Tibial artery (tissue), 4 donors: ENCODE data around the gene RFC4.

ENCODE experiments used
- DNase-seq, 2 donors: peaks; one replicate each; pipeline ENCODE4 v3.0.0-alpha.2; 2019
- H3K27ac ChIP-seq, 2 donors: fragments of 200-600 bp; sonication (generic) in 1 of 2; 1 replicate in 1 of 2; 2 replicates in 1 of 2; pipeline ENCODE4 v1.5.1; 2018 to 2019; ENCODE audit warnings: mild to moderate bottlenecking in 1 of 2
- H3K27me3 ChIP-seq, 2 donors: fragments of 200-600 bp; sonication (generic) in 1 of 2; one replicate each; pipeline versions ENCODE4 v1.5.1 to v1.6.0; 2016 to 2019
- H3K36me3 ChIP-seq, 3 donors: fragments of 200-600 bp; sonication (generic) in 2 of 3; one replicate each; pipeline ENCODE4 v1.5.1; 2016 to 2019; ENCODE audit warnings: mild to moderate bottlenecking in 2 of 3
- H3K4me1 ChIP-seq, 4 donors: fragments of 200-600 bp; sonication (generic) in 2 of 4; 1 replicate in 3 of 4; 2 replicates in 1 of 4; pipeline ENCODE4 v1.5.1; 2016 to 2019
- H3K4me3 ChIP-seq, 2 donors: fragments of 200-600 bp; sonication (generic) in 1 of 2; 1 replicate in 1 of 2; 2 replicates in 1 of 2; pipeline ENCODE4 v1.5.1; 2018 to 2019; ENCODE audit warnings: mild to moderate bottlenecking in 2 of 2
- H3K9me3 ChIP-seq, 3 donors: fragments of 200-600 bp; sonication (generic) in 1 of 3; one replicate each; pipeline ENCODE4 v1.5.1; 2016 to 2019
- CTCF ChIP-seq, 2 experiments: fragments of 200-600 bp in 1 of 2; fragments of 450-650 bp in 1 of 2; IDR thresholded peaks; one replicate each; pipeline ENCODE4 v1.5.1; 2017 to 2019; ENCODE audit warnings: antibody characterized with exemption in 2 of 2, mild to moderate bottlenecking in 1 of 2, moderate library complexity in 1 of 2
- intact Hi-C: fragments of 100-400 bp; cut with DNase I; formaldehyde crosslinking; loops from one replicate; pipeline ENCODE4 v1.15.0; 2023; ENCODE audit warnings: low total_unique reads

Gene RFC4

DNA sequence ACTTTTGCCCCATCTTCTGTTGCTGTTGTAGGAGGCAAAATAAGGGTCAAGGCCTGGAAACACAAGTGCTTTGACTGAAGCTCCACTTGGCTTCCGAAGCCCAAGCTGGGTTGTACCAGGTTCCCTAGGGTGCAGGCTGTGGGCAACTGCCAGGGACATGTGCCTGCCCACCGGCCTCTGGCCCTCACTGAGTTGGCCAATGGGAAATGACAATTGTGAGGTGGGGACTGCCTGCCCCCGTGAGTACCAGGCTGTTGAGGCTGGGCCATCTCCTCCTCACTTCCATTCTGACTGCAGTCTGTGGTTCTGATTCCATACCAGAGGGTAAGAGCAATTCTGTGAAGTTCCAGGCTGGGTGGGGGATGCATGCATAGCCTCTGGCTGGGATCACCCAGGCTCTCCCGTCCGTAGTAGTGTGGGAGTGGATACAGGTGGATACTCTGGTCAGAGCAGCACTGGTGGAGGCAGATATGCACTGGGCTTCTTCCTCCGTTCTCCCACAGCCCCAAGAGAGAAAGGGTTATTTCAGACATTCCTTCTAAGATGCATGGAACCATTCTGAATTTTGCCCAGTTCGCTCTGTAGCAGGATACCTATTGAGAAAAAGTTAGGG, 36.2 kb upstream of the RFC4 start, which contains the start of gene ADIPOQ:
Gene ADIPOQ, plus strand, starts transcription at position 285 of the 613 bp plus-strand sequence. CDS start 10,349 bp downstream, outside the sequence.
- intact Hi-C loops = no loop called here
- H3K36me3 ChIP-seq = no peaks in the 10 kb centered on the region
- no peaks in the 10 kb centered on the region for H3K9me3 ChIP-seq
- H3K4me3 ChIP-seq = no peak within 1 kb of the TSS
- DNase-seq = no peak
- TF ChIP-seq CTCF (IDR thresholded peaks at IDR 0.05) = no peak
- peaks cover 0 to 5% of the 10 kb centered on the region in 2 donors for H3K27me3 ChIP-seq
- H3K27ac ChIP-seq = no peak within 1 kb of the TSS
- peaks cover 0 to 19% (median 4%) of the 10 kb centered on the region in 4 donors for H3K4me1 ChIP-seq

- DNase-seq = no peak
- peaks cover 0 to 5% of the 10 kb centered on the region in 2 donors for H3K27me3 ChIP-seq
- H3K36me3 ChIP-seq = no peaks in the 10 kb centered on the region
- no peak for TF ChIP-seq CTCF (IDR thresholded peaks at IDR 0.05)
- H3K4me3 ChIP-seq = no peak overlapping the region
- H3K9me3 ChIP-seq = no peaks in the 10 kb centered on the region
- H3K4me1 ChIP-seq = peaks cover 0 to 19% (median 4%) of the 10 kb centered on the region in 4 donors
- H3K27ac ChIP-seq = no peak overlapping the region
- intact Hi-C loops = no loop called here
Measured at GRCh38 chr3:186841620-186842019, 35.3 kb upstream of the RFC4 start.

- Histone ChIP-seq H3K4me3 (no peak overlapping the region), H3K4me1 (peaks cover 0 to 19% (median 4%) of the 10 kb centered on the region in 4 donors), H3K36me3 (no peaks in the 10 kb centered on the region), H3K27me3 (peaks cover 0 to 4% of the 10 kb centered on the region in 2 donors), H3K27ac (peak overlapping the region; percentile 55 to 57), H3K9me3 (no peaks in the 10 kb centered on the region)
- TF ChIP-seq CTCF (IDR thresholded peaks at IDR 0.05) = no peak
- peak; percentile 55 to 90 for DNase-seq
- intact Hi-C loops = no loop called here
Measured at GRCh38 chr3:186839874-186840641, 33.8 kb upstream of the RFC4 start.

DNA sequence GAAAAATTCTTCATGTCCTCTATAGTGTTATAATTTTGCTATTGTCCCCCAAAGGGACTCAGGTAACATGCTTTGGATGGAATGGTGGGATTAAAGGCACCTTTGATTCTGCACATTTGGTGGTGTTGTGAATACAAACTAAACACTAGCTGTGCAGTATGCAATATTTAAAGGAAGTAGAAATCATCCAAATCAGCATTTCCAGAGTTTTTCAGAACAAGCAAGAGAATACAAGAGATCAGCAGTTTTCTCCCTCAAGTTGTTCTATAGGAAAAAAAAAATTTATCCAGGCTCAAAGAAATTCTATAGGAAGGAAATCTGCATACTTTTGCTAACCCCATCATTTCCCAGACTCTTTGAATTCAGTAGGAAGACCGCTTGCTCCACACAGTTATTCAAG, 26.0 kb upstream of the RFC4 start:
- peaks cover 0 to 34% of the 10 kb centered on the region in 2 donors for H3K27me3 ChIP-seq
- intact Hi-C loops = no loop called here
- no peaks in the 10 kb centered on the region for H3K9me3 ChIP-seq
- H3K27ac ChIP-seq = no peak overlapping the region
- H3K36me3 ChIP-seq = no peaks in the 10 kb centered on the region
- peaks cover 0 to 6% (median 2%) of the 10 kb centered on the region in 4 donors for H3K4me1 ChIP-seq
- no peak for DNase-seq
- no peak for TF ChIP-seq CTCF (IDR thresholded peaks at IDR 0.05)
- H3K4me3 ChIP-seq = no peak overlapping the region

GRCh38 chr3:186831798-186832197, 25.5 kb upstream of the RFC4 start:
- peaks cover 0 to 34% of the 10 kb centered on the region in 2 donors for H3K27me3 ChIP-seq
- H3K36me3 ChIP-seq = no peaks in the 10 kb centered on the region
- H3K4me3 ChIP-seq = no peak overlapping the region
- TF ChIP-seq CTCF (IDR thresholded peaks at IDR 0.05) = no peak
- no peaks in the 10 kb centered on the region for H3K9me3 ChIP-seq
- DNase-seq = no peak
- intact Hi-C loops = no loop called here
- H3K4me1 ChIP-seq = peaks cover 0 to 6% (median 2%) of the 10 kb centered on the region in 4 donors
- no peak overlapping the region for H3K27ac ChIP-seq
